ENCODE data around the gene TPT1. TPM values are rescaled to one million over a fixed set of nuclear protein-coding genes. Genes with fewer than 3 reads are reported as not detected.

Gene TPT1
- total RNA-seq, 2 experiments from 2014 or later = 3,408 to 3,964 TPM

DNA sequence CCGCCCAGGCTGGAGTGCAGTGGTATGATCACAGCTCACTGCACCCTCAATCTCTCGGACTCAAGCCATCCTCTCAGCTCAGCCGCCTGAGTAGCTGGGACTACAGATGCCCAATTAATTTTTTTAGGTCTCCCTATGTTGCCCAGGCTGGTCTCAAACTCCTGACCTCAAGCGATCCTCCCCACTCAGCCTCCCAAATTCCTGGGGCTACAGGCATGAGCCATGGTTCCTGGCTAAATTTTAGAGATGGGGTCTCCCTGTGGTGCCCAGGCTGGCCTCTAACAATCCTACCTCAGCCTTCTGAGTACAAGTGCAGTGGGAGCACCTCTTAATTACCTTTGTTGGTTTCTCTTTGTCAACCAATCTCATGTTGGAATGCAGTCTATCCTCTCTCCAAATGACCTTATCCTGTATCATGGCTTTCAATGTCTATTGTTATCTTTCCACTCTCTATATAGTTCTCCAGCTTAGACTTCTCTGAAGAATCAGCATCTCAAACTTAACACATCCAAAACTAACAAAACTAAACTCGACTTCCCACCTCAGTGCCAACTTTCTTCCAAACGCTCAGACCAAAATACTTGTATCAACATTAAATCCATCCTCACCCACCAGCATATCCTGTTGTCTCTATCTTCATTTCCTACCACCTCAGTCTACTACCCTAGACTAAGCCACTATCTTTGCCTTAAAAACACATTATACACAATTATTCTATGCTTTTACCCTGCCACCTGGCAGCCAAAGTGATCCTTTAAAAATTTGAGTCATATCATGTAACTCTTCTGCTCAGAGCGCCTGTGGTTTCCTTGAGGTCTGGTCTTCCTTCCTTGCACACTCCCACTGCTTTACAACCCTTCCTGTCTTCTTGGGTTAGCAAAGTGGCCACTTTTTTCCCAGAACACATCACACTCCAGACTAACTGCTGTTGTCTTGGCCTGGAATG is 6.7 kb downstream of the TPT1 start:
- ChIA-PET CTCF (interaction anchor here (1.4 kb wide), 1 partner anchor 54 kb away, joined by 4 read pairs; no protein-coding TSS in a partner anchor), POLR2A (interaction anchor here (1.1 kb wide), 1 partner anchor 835 kb away, joined by 3 read pairs; no protein-coding TSS in a partner anchor)
- Mint-ChIP-seq H3K36me3 (ENCODE audit: low read depth) (peaks cover 55% of the 10 kb centered on the region), H3K27me3 (no peaks in the 10 kb centered on the region), H3K4me3 (peak overlapping the region; percentile 38), H3K27ac (peak overlapping the region; percentile 89), H3K9me3 (ENCODE audit: low read depth) (no peaks in the 10 kb centered on the region), H3K4me1 (peaks cover 93% of the 10 kb centered on the region)
- peak; percentile 56 for DNase-seq
- intact Hi-C loops (cut with DNase I, micrococcal nuclease) = loop anchor here in 1 of 2 experiments (10.0 kb wide), 1 partner anchor 841 kb away; no protein-coding TSS in a partner anchor
- peak; percentile 45 for ATAC-seq

GRCh38 chr13:45333251-45333976 is 7.6 kb downstream of the TPT1 start:
- H3K27me3 Mint-ChIP-seq = no peaks in the 10 kb centered on the region
- H3K4me1 Mint-ChIP-seq = peaks cover 91% of the 10 kb centered on the region
- no peak for DNase-seq
- H3K9me3 Mint-ChIP-seq (ENCODE audit: low read depth) = no peaks in the 10 kb centered on the region
- ChIA-PET POLR2A (interaction anchor here (1.1 kb wide), 1 partner anchor 835 kb away, joined by 3 read pairs; no protein-coding TSS in a partner anchor), CTCF (interaction anchor here (1.2 kb wide), 1 partner anchor 286 kb away, joined by 5 read pairs; no protein-coding TSS in a partner anchor)
- ATAC-seq = no peak
- peaks cover 47% of the 10 kb centered on the region for H3K36me3 Mint-ChIP-seq (ENCODE audit: low read depth)
- H3K27ac Mint-ChIP-seq = peak overlapping the region; percentile 18
- intact Hi-C loops (cut with DNase I, micrococcal nuclease) = loop anchor here in 1 of 2 experiments (10.0 kb wide), 1 partner anchor 841 kb away; no protein-coding TSS in a partner anchor
- H3K4me3 Mint-ChIP-seq = no peak overlapping the region

- Mint-ChIP-seq H3K4me1 (peaks cover 90% of the 10 kb centered on the region), H3K4me3 (no peak overlapping the region), H3K27me3 (no peaks in the 10 kb centered on the region), H3K27ac (peak overlapping the region; percentile 55), H3K9me3 (ENCODE audit: low read depth) (no peaks in the 10 kb centered on the region), H3K36me3 (ENCODE audit: low read depth) (peaks cover 41% of the 10 kb centered on the region)
- intact Hi-C loops (cut with DNase I, micrococcal nuclease) = loop anchor here in 1 of 2 experiments (10.0 kb wide), 1 partner anchor 842 kb away; no protein-coding TSS in a partner anchor
- POLR2A ChIA-PET = interaction anchor here (1.1 kb wide), 1 partner anchor 836 kb away, joined by 3 read pairs; no protein-coding TSS in a partner anchor
- ATAC-seq (no peak), DNase-seq (no peak)
- CTCF ChIA-PET = interaction anchor here (1.2 kb wide), 1 partner anchor 286 kb away, joined by 5 read pairs; no protein-coding TSS in a partner anchor
Measured at GRCh38 chr13:45332831-45333219, 8.2 kb downstream of the TPT1 start.

- DNase-seq (no peak), ATAC-seq (no peak)
- CTCF ChIA-PET = interaction anchor here (0.6 to 1.2 kb wide), 3 partner anchors 9 to 285 kb away, joined by 4 to 5 read pairs (median 4); partner anchors contain the start of gene TPT1
- Mint-ChIP-seq H3K4me3 (no peak overlapping the region), H3K27me3 (no peaks in the 10 kb centered on the region), H3K4me1 (peaks cover 90% of the 10 kb centered on the region), H3K36me3 (ENCODE audit: low read depth) (peaks cover 35% of the 10 kb centered on the region), H3K27ac (peak overlapping the region; percentile 55), H3K9me3 (ENCODE audit: low read depth) (no peaks in the 10 kb centered on the region)
- POLR2A ChIA-PET = interaction anchor here (0.7 kb wide), 1 partner anchor 215 kb away, joined by 3 read pairs; no protein-coding TSS in a partner anchor
- intact Hi-C loops (cut with DNase I, micrococcal nuclease) = loop anchor here in 1 of 2 experiments (10.0 kb wide), 1 partner anchor 843 kb away; no protein-coding TSS in a partner anchor
Measured at GRCh38 chr13:45332036-45332830, 8.8 kb downstream of the TPT1 start.

DNA sequence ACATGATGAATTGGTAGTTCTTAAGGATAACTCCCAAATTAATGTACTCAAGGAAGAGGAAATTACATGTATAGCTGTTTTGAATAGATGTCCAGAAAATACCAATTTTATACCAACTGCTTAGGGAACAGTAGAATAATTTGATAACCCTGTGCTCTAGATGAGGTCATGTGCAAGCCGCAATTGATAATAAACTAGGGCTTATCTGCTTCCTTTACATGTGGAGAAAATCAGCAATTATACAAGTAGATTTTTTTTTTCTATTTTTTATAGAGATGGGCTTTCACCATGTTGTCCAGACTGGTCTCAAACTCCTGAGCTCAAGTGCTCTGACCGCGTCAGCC is 9.3 kb downstream of the TPT1 start:
- peaks cover 84% of the 10 kb centered on the region for H3K4me1 Mint-ChIP-seq
- no peaks in the 10 kb centered on the region for H3K9me3 Mint-ChIP-seq (ENCODE audit: low read depth)
- H3K4me3 Mint-ChIP-seq = no peak overlapping the region
- DNase-seq = no peak
- CTCF ChIA-PET = interaction anchor here (0.9 to 1.1 kb wide), 3 partner anchors 9 to 285 kb away, joined by 3 to 4 read pairs (median 4); partner anchors contain the start of gene TPT1
- ATAC-seq = no peak
- H3K27me3 Mint-ChIP-seq = no peaks in the 10 kb centered on the region
- intact Hi-C loops (cut with DNase I, micrococcal nuclease) = loop anchor here in 1 of 2 experiments (2.0 to 10.0 kb wide), 2 partner anchors 21 to 843 kb away; no protein-coding TSS in a partner anchor
- POLR2A ChIA-PET = no interaction called here
- H3K27ac Mint-ChIP-seq = peak overlapping the region; percentile 7
- peaks cover 29% of the 10 kb centered on the region for H3K36me3 Mint-ChIP-seq (ENCODE audit: low read depth)

DNA sequence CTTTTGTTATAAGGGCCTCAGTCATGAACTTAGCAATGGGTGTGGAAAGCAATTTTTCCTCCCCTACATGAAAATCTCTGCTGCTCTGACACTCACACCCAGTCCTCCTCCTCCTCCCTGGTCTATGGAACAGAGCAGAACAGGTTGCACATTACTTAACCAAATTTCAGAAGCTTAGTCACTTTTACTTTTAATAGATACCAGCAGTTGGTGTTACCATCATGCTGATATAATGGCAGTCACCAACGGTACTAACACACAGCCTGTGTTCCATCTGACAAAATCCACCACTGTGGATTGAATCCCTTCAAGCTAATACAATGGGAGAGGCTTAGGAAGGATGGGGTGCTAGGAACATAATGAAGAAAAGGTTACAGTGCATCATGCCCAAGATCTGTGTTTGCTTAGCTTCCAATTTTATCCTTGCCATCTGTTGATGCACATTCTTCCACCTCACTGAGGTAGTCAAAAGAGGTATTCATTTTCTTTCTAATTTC is 9.8 kb downstream of the TPT1 start:
- H3K27ac Mint-ChIP-seq = peak overlapping the region; percentile 7
- POLR2A ChIA-PET = interaction anchor here (1.4 kb wide), 1 partner anchor 11 kb away, joined by 3 read pairs; no protein-coding TSS in a partner anchor

GRCh38 chr13:45328661-45329111 is 12.3 kb downstream of the TPT1 start:
- H3K27ac Mint-ChIP-seq = no peak overlapping the region
- no peaks in the 10 kb centered on the region for H3K9me3 Mint-ChIP-seq (ENCODE audit: low read depth)
- ATAC-seq = no peak
- H3K27me3 Mint-ChIP-seq = no peaks in the 10 kb centered on the region
- DNase-seq = no peak
- H3K4me3 Mint-ChIP-seq = no peak overlapping the region
- ChIA-PET POLR2A (interaction anchor here (0.7 to 1.2 kb wide), 2 partner anchors 13 to 109 kb away, joined by 4 to 6 read pairs; no protein-coding TSS in a partner anchor), CTCF (interaction anchor here (0.6 kb wide), 1 partner anchor 178 kb away, joined by 3 read pairs; no protein-coding TSS in a partner anchor)
- intact Hi-C loops (cut with DNase I, micrococcal nuclease) = no loop called here
- H3K4me1 Mint-ChIP-seq = peaks cover 58% of the 10 kb centered on the region
- peaks cover 5% of the 10 kb centered on the region for H3K36me3 Mint-ChIP-seq (ENCODE audit: low read depth)

More for the DNA sequence above, 9.8 kb downstream of the TPT1 start:
- Mint-ChIP-seq H3K4me1 (peaks cover 79% of the 10 kb centered on the region), H3K9me3 (ENCODE audit: low read depth) (no peaks in the 10 kb centered on the region), H3K36me3 (ENCODE audit: low read depth) (peaks cover 24% of the 10 kb centered on the region), H3K27me3 (no peaks in the 10 kb centered on the region), H3K4me3 (no peak overlapping the region)
- intact Hi-C loops (cut with DNase I, micrococcal nuclease) = loop anchor here in 1 of 2 experiments (2.0 to 10.0 kb wide), 2 partner anchors 20 to 844 kb away; no protein-coding TSS in a partner anchor
- CTCF ChIA-PET = interaction anchor here (0.9 to 1.1 kb wide), 2 partner anchors 86 to 284 kb away, joined by 3 to 4 read pairs; no protein-coding TSS in a partner anchor
- ATAC-seq = peak; percentile 10
- DNase-seq = no peak

DNA sequence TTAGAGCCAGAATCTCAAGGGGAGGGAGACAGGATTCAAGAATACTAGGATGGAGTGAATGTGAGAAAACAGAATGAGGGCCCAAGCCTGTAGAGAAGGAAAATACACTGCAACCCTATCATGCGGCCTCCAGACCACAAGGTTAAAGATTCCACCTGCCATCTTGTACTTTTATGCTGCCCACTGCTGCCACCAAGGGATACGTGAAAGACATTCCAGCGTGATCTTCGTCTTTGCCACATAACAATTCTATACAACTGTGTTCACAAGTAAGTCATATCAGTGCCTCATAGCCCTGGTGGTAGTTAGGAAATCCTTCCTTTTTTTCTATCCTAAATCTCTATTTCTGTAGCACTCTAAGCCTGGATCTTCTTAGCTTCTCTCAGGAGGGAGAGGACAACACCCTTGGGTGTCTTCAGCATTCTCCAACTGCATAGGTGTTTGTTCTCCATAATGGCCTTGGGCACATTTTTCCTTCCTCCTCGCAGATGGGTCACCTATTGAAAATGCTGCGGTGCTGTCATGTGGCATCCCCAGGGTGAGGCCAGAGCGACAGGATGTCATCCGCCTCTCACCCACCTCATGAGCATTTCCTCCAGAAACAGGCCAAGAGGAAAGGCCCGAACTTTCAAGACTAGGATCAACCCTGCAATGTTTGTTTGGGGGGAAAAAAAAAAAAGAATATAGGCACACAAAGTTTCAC is 13.6 kb downstream of the TPT1 start:
- Mint-ChIP-seq H3K27ac (peak overlapping the region; percentile 15), H3K4me1 (peaks cover 46% of the 10 kb centered on the region), H3K27me3 (no peaks in the 10 kb centered on the region), H3K9me3 (ENCODE audit: low read depth) (no peaks in the 10 kb centered on the region), H3K36me3 (ENCODE audit: low read depth) (no peaks in the 10 kb centered on the region), H3K4me3 (no peak overlapping the region)
- DNase-seq (no peak), ATAC-seq (peak; percentile 37)
- CTCF ChIA-PET = no interaction called here
- POLR2A ChIA-PET = no interaction called here
- intact Hi-C loops (cut with DNase I, micrococcal nuclease) = no loop called here

DNA sequence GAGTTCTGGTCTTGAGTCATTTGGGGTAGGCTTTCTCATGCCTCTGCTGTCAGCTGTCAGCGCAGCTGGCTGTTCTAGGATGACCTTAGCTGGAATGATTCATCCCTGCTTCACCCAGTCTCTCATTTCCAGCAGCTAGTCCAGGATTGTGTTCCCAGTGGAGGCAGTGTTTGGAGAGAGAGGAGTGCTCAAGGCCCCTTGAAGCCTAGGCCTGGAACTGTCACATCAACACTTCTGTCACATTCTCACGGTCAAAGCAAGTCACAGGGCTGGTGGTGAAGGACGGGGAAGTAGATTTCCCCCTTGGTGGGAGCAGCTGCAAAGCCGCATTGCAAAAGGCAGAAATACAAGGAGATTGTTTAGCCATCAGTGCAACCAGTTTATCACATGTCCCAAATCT is 15.2 kb downstream of the TPT1 start:
- DNase-seq (no peak), ATAC-seq (no peak)
- Mint-ChIP-seq H3K27me3 (no peaks in the 10 kb centered on the region), H3K27ac (no peak overlapping the region), H3K4me3 (no peak overlapping the region), H3K4me1 (peaks cover 34% of the 10 kb centered on the region), H3K36me3 (ENCODE audit: low read depth) (no peaks in the 10 kb centered on the region), H3K9me3 (ENCODE audit: low read depth) (no peaks in the 10 kb centered on the region)
- ChIA-PET CTCF (interaction anchor here (0.7 kb wide), 1 partner anchor 201 kb away, joined by 3 read pairs; no protein-coding TSS in a partner anchor), POLR2A (interaction anchor here (0.7 to 1.4 kb wide), 2 partner anchors 12 to 717 kb away, joined by 3 read pairs; no protein-coding TSS in a partner anchor)
- intact Hi-C loops (cut with DNase I, micrococcal nuclease) = no loop called here

All from activated CD4-positive, alpha-beta T cell treated with anti-CD3 and anti-CD28 coated beads for 36 hours (primary cell).